ENCODE measurements around the gene LYSMD1.

Gene LYSMD1

DNA sequence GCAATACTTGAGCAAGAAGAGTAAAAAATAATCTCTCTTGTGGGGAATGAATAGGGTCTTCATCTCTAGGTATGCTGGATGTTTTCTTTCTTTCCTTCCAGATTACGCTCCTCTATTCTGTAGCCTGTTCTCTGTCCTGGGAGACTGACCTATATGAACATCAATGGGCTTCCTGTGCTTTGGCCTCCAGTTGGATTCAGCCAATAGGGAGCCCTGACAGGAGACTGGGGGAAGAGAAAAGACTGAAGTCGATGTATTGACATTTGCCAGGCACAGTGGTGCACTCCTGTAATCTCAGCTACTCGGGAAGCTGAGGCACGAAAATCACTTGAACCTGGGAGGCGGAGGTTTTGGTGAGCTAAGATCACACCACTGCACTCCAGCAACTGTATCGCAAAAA is 36.9 kb downstream of the LYSMD1 start:
- Histone ChIP-seq H3K27ac (no peak overlapping the region), H3K36me3 (ENCODE audit: insufficient read depth, low read length) (no peaks in the 10 kb centered on the region), H3K4me3 (no peak overlapping the region), H3K9me3 (ENCODE audit: low read depth, low read length) (no peaks in the 10 kb centered on the region), H3K9ac (ENCODE audit: insufficient read length) (no peak overlapping the region)
- no peak for TF ChIP-seq EZH2 (IDR thresholded peaks at IDR 0.05)
- no peak for TF ChIP-seq POLR2AphosphoS5 (IDR thresholded peaks at IDR 0.05; ENCODE audit: borderline replicate concordance, low read depth, low read length)
- TF ChIP-seq FOXP2 (optimal IDR thresholded peaks at IDR 0.05; ENCODE audit: control extremely low read depth, extremely low read length, insufficient read depth): no peak
- DNase-seq (ENCODE audit: low read depth, low spot score): no peak

DNA sequence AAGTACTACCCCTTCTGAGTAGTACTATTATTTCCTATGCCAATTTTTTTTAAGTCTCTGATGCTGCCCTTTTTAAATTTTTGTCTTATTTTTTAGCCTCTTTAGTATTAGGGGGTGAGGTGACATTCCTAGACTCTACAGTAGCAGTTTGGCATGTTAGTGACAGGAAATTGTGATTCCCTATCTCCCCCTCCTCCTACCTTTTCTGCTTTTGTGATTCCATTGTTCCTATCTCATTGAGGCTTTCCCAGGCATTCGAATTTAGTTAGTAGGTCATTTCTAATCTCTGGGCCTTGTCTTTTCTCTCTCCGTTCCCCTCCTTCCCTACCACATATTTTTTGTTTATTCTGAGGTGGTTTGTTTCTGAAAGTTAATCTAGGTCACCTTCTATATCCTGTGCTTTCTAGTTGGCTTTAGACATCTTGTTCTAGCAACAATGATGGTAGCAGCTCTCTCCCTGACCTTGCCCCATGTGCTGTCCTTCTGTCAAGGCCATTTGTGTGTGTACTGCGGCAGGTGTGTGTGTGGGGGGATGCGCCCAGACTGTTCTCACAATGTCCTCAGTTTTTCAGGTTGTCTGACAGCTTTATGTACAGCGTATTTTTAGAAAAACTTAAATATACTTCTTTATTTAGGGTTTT is 40.8 kb downstream of the LYSMD1 start:
- H3K27ac ChIP-seq: no peak overlapping the region
- DNase-seq (ENCODE audit: low read depth, low spot score): no peak
- no peak for TF ChIP-seq EZH2 (IDR thresholded peaks at IDR 0.05)
- no peak for TF ChIP-seq FOXP2 (optimal IDR thresholded peaks at IDR 0.05; ENCODE audit: control extremely low read depth, extremely low read length, insufficient read depth)
- TF ChIP-seq POLR2AphosphoS5 (IDR thresholded peaks at IDR 0.05; ENCODE audit: borderline replicate concordance, low read depth, low read length): no peak
- no peaks in the 10 kb centered on the region for H3K36me3 ChIP-seq (ENCODE audit: insufficient read depth, low read length)
- no peak overlapping the region for H3K9ac ChIP-seq (ENCODE audit: insufficient read length)
- H3K4me3 ChIP-seq: no peak overlapping the region
- H3K9me3 ChIP-seq (ENCODE audit: low read depth, low read length): no peaks in the 10 kb centered on the region

DNA sequence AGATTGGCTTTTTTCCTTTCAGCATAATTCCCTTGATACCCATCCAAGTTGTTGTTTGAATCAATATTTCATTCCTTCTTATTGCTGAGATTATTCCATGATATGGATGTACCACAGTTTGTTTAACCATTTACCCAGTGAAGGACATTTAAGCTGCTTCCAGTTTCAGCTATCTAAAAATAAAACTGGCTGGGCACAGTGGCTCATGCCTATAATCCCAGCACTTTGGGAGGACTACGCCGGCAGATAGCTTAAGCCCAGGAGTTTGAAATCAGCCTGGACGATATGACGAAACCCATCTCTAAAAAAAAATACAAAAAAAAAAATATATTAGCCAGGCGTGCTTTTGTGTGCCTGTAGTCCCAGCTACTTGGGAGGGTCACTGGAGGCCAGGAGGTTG is 51.8 kb downstream of the LYSMD1 start:
- H3K4me3 ChIP-seq: no peak overlapping the region
- no peak overlapping the region for H3K27ac ChIP-seq
- H3K9me3 ChIP-seq (ENCODE audit: low read depth, low read length): no peaks in the 10 kb centered on the region
- DNase-seq (ENCODE audit: low read depth, low spot score): no peak
- TF ChIP-seq FOXP2 (optimal IDR thresholded peaks at IDR 0.05; ENCODE audit: control extremely low read depth, extremely low read length, insufficient read depth): no peak
- TF ChIP-seq EZH2 (IDR thresholded peaks at IDR 0.05): no peak
- TF ChIP-seq POLR2AphosphoS5 (IDR thresholded peaks at IDR 0.05; ENCODE audit: borderline replicate concordance, low read depth, low read length): no peak
- no peak overlapping the region for H3K9ac ChIP-seq (ENCODE audit: insufficient read length)
- peaks cover 5% of the 10 kb centered on the region; the same call in 1 of the 2 replicates for H3K36me3 ChIP-seq (ENCODE audit: insufficient read depth, low read length)

Data from SK-N-MC (cell line).